Fibroblast of the aortic adventitia (primary cell): Measurements from ENCODE around the gene MYO1H. TPM values are rescaled to one million over a fixed set of nuclear protein-coding genes. Genes with fewer than 3 reads are reported as not detected.
A peak's percentile ranks its signal among the peaks of the same experiment; 100 is the strongest.

ENCODE experiments used
- DNase-seq: peaks from one replicate; pipeline ENCODE4 v3.0.0-alpha.2; 2010; ENCODE audit warnings: low read depth
- H3K4me3 ChIP-seq: 2 replicates; pipeline ENCODE4 v1.5.1; 2011; ENCODE audit warnings: low read depth, mild to moderate bottlenecking, control low read depth, low read length, moderate library complexity
- CTCF ChIP-seq: IDR thresholded peaks from 2 replicates; pipeline ENCODE4 v1.5.1; 2011; ENCODE audit warnings: mild to moderate bottlenecking, low read length, control low read depth, inconsistent platforms; ENCODE audit not compliant: insufficient read depth
- total RNA-seq: library from RNA; depleted of rRNA; stranded (reverse); fragments of >200 nt; gene quantifications from 2 replicates; pipeline ENCODE4 v1.2.3, GENCODE V29; 2012; ENCODE audit warnings: low replicate concordance

MYO1H gene
- total RNA-seq, 1 donor = not detected

DNA sequence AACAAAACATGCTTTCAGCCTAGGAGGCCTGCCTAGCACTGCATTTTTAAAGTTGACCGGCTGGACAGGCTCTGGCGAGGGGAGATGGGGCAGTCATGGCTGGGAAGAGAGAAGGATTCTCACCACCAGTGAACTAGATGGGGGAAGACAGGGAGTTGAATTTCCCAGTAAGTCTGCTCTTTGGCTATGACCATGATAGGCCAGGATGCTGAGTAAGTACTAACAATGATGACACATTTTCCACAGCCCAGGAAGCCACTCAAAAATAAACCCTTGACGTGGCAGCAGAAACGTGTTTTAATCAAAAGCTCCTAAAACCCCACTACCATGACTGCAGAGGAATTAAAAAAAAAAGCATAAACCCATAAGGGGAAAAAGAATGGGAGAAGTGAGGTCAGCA is 110.4 kb downstream of the MYO1H start:
- no peak overlapping the region for H3K4me3 ChIP-seq
- TF ChIP-seq CTCF = no peak
- DNase-seq = peak; percentile 65

- peak; percentile 38 for DNase-seq
- no peak overlapping the region for H3K4me3 ChIP-seq
- no peak for TF ChIP-seq CTCF
These were observed 111.1 kb downstream of the MYO1H start for GRCh38 chr12:109458771-109459208.

GRCh38 chr12:109459247-109459646 is 111.5 kb downstream of the MYO1H start:
- no peak overlapping the region for H3K4me3 ChIP-seq
- no peak for TF ChIP-seq CTCF
- peak; percentile 40 for DNase-seq

DNA sequence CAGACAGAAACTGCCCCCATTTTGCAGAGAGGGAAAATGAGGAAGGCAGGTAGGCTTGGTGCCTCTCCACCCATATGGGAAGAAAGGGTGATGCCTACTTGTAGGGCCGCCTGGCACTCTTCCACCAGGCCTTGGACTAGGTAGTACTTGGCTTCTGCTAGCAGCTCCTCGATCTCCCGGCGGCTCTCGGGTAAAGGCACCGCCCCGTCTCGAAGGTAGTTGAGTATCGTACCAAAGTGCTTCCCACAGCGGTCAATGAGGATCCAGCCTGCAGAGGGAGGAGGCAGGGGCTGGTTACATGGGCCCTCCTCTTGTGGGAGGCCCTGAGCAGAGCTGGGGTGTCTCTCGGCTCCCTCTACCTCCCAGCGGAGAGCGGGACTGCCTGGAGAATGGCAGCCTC is 112.8 kb downstream of the MYO1H start:
- no peak for DNase-seq
- H3K4me3 ChIP-seq = no peak overlapping the region
- TF ChIP-seq CTCF = no peak

DNA sequence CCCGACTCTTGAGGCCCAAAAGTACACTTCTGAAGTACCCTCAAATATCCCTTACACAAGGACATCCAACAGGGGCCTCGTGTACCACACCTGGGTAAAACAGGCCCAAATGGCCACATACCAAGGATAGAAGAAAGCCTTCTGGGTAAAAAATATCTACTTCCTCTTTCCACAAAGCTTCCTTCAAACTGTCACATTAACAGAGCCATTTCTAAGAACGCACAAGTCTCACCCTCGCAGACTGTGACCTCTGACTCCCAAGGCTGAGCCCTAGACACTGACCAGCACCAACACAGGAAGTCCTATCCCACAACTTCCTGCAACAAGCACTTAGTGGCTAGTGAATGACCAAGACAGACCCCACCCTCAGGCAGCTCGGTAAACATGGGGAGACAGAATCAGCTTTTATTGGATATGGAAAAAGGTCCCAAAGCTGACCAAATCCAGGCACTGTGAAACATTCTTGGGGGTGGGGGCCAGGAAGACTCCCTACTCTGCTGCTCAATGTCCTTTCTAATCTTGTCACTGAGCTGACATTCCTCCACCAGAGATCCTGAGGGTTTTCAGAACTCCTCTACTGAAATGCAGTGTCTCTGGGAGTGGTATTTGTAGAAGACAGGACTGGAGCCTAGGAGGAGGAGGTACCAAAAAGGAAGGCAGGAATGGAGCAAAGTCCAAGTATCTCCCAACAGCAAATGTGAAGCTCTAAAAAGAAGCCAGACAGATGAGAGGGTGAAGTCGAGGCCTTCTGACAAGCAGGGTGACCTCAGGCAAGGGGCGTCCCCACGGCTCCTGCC is 113.5 kb downstream of the MYO1H start:
- DNase-seq = peak; percentile 30
- H3K4me3 ChIP-seq = no peak overlapping the region
- no peak for TF ChIP-seq CTCF

- no peak for TF ChIP-seq CTCF
- DNase-seq = peak; percentile 97
- H3K4me3 ChIP-seq = peak overlapping the region; percentile 9
These were observed 114.4 kb downstream of the MYO1H start for GRCh38 chr12:109461846-109462756.
